Pancreas (tissue), 10 donors: ENCODE data around the gene C14orf180. TPM values are rescaled to one million over a fixed set of nuclear protein-coding genes. Genes with fewer than 3 reads are reported as not detected.

Source experiments
- ATAC-seq, 4 donors: fragments of 200-7000 bp; cut with Tn5 transposase; one replicate each; pipeline versions ENCODE4 v1.8.0 to v1.9.1; 2020; ENCODE audit warnings: mild to moderate bottlenecking in 4 of 4, moderate library complexity in 4 of 4
- DNase-seq, 6 donors: peaks; one replicate each; pipeline ENCODE4 v3.0.0-alpha.2; 2020
- FAIRE-seq: peaks from 2 replicates; lab custom pipeline; 2012; peaks lifted over from hg19 to GRCh38; lab: Jason Lieb, UNC
- H3K27ac ChIP-seq, 4 donors: fragments of 200-600 bp; sonication (generic); 1 replicate in 3 of 4; 2 replicates in 1 of 4; pipeline versions ENCODE4 v1.5.0 to v1.8.0; 2020
- H3K27me3 ChIP-seq, 4 donors: fragments of 200-600 bp; one replicate each; pipeline ENCODE4 v1.8.0; 2021
- H3K36me3 ChIP-seq, 3 donors: fragments of 200-600 bp; sonication (generic) in 1 of 3; one replicate each; pipeline versions ENCODE4 v1.5.0 to v1.8.0; 2020 to 2021
- H3K4me1 ChIP-seq, 3 donors: fragments of 200-600 bp; one replicate each; pipeline ENCODE4 v1.8.0; 2021
- H3K4me3 ChIP-seq, 4 donors: fragments of 200-600 bp; sonication (generic) in 2 of 4; one replicate each; pipeline versions ENCODE4 v1.5.0 to v1.8.0; 2020 to 2021
- H3K9me3 ChIP-seq, 4 donors: fragments of 200-600 bp; one replicate each; pipeline ENCODE4 v1.8.0; 2021
- CTCF ChIP-seq, 4 donors: fragments of 200-600 bp; sonication (generic) in 3 of 4; IDR thresholded peaks; one replicate each; pipeline versions ENCODE4 v1.5.0 to v1.8.0; 2021; ENCODE audit warnings: antibody characterized with exemption in 4 of 4
- WGBS, 2 donors: extraction: QIAGEN DNeasy Blood & Tissue Kit; methylation state at CpG; one replicate each; pipeline ENCODE4 v1.1.7; 2013; 5-methylcytosine and 5-hydroxymethylcytosine counted together
- intact Hi-C, 3 donors: fragments of 100-400 bp; cut with DNase I; formaldehyde crosslinking; loops; one replicate each; pipeline versions ENCODE4 v1.11.1 to v1.14.2; 2022
- polyA plus RNA-seq, 2 donors: library from polyadenylated mRNA; stranded (reverse); fragments of 200-250 nt; gene quantifications; one replicate each; pipeline ENCODE4 v1.2.3, GENCODE V29; 2013
- total RNA-seq, 6 donors: library from RNA; stranded (reverse); fragmentation: NEBNext Ultra II Directional in 4 of 6; extraction: Animal tissue kit (Norgen Biotek cat#: 25700) in 4 of 6; gene quantifications; one replicate each; pipeline versions ENCODE4 v1.2.1 to v1.2.4, GENCODE V29; 2021 to 2023
- donor health status: healthy with polysubstance abuse.
- donor health status: DM: no; HTN: no; CAD: no; lungs with moderate emphysema.
- donor health status: DM: no; HTN: no; CAD: no.
- donor health status: control.
- donor health status: control.
- donor health status: Bipolar disorder and iron deficiency.
- donor health status: DM: yes; HTN: yes; CAD: no.
- donor health status: DM: no; HTN: no; CAD: no.
- donor health status: DM: no; HTN: no; CAD: no.
- donor health status: DM: yes; HTN: yes; CAD: no.

The C14orf180 gene
- total and polyA plus RNA-seq, 8 donors: 0.09 to 1.1 (median 0.34) TPM; not detected in 2

- 58 to 61% methylated on average over 24 of the region's 24 CpGs for WGBS, 2 donors
- H3K27me3 ChIP-seq: no peaks in the 10 kb centered on the region
- ATAC-seq: peak in 1 of 4 donors; percentile 30
- H3K4me1 ChIP-seq: peaks cover 0 to 5% (median 2%) of the 10 kb centered on the region in 3 donors
- no peaks in the 10 kb centered on the region for H3K36me3 ChIP-seq
- no peak for TF ChIP-seq CTCF (IDR thresholded peaks at IDR 0.05)
- intact Hi-C loops: no loop called here
- H3K27ac ChIP-seq: no peak overlapping the region
- peak in 3 of 6 donors; percentile 30 to 54 (median 44) for DNase-seq
- no peak for FAIRE-seq
- no peak overlapping the region for H3K4me3 ChIP-seq
- H3K9me3 ChIP-seq: no peaks in the 10 kb centered on the region
Measured at GRCh38 chr14:104585966-104586697, 6.6 kb downstream of the C14orf180 start.

GRCh38 chr14:104586832-104587620, 7.5 kb downstream of the C14orf180 start:
- peak in 3 of 4 donors; percentile 30 to 46 (median 43) for ATAC-seq
- peak in 1 of 6 donors; percentile 72 for DNase-seq
- FAIRE-seq: no peak
- Histone ChIP-seq H3K9me3 (no peaks in the 10 kb centered on the region), H3K27ac (no peak overlapping the region), H3K27me3 (no peaks in the 10 kb centered on the region), H3K4me3 (no peak overlapping the region), H3K36me3 (no peaks in the 10 kb centered on the region), H3K4me1 (peaks cover 0 to 5% (median 0%) of the 10 kb centered on the region in 3 donors)
- no peak for TF ChIP-seq CTCF (IDR thresholded peaks at IDR 0.05)
- intact Hi-C loops: no loop called here
- 58 to 67% methylated on average over 15 to 19 of the region's 19 CpGs for WGBS, 2 donors

- no peak for TF ChIP-seq CTCF (IDR thresholded peaks at IDR 0.05)
- Histone ChIP-seq H3K27me3 (no peaks in the 10 kb centered on the region), H3K27ac (no peak overlapping the region), H3K36me3 (no peaks in the 10 kb centered on the region), H3K4me1 (no peaks in the 10 kb centered on the region), H3K4me3 (no peak overlapping the region), H3K9me3 (no peaks in the 10 kb centered on the region)
- WGBS, 2 donors: 51 to 66% methylated on average over 19 of the region's 19 CpGs
- intact Hi-C loops: no loop called here
- DNase-seq (peak in 1 of 6 donors; percentile 75), FAIRE-seq (no peak), ATAC-seq (peak in 1 of 4 donors; percentile 19)
Measured at GRCh38 chr14:104587641-104588040, 8.1 kb downstream of the C14orf180 start.

GRCh38 chr14:104588066-104588857, 8.7 kb downstream of the C14orf180 start:
- Histone ChIP-seq H3K27ac (no peak overlapping the region), H3K27me3 (no peaks in the 10 kb centered on the region), H3K4me1 (no peaks in the 10 kb centered on the region), H3K9me3 (no peaks in the 10 kb centered on the region), H3K36me3 (no peaks in the 10 kb centered on the region), H3K4me3 (no peak overlapping the region)
- FAIRE-seq (no peak), ATAC-seq (peak in 1 of 4 donors; percentile 24), DNase-seq (peak in 2 of 6 donors; percentile 23 to 45)
- 65 to 79% methylated on average over 37 to 38 of the region's 38 CpGs for whole genome bisulfite sequencing, 2 donors
- intact Hi-C loops: no loop called here
- no peak for TF ChIP-seq CTCF (IDR thresholded peaks at IDR 0.05)
